Activated CD4-positive, alpha-beta T cell treated with anti-CD3 and anti-CD28 coated beads, Interleukin-2, amount 10 ng/mL, durations not matched to agents 7 days and 5 days (primary cell): ENCODE data around the gene TANC1. TPM values are rescaled to one million over a fixed set of nuclear protein-coding genes. Genes with fewer than 3 reads are reported as not detected.

Source experiments
- CTCF ChIA-PET: fragments of 350-600 bp; sonication (Branson Sonifier 250); formaldehyde crosslinking; loops from one replicate; lab custom pipeline; 2021; ENCODE audit warnings: antibody characterized with exemption; lab: Charles Lee
- POLR2A ChIA-PET: fragments of 350-600 bp; sonication (Branson Sonifier 250); formaldehyde crosslinking; loops from one replicate; lab custom pipeline; 2021; ENCODE audit warnings: antibody characterized with exemption; lab: Charles Lee
- DNase-seq: peaks from one replicate; pipeline ENCODE4 v3.0.0-alpha.2; 2020
- H3K27ac Mint-ChIP-seq: one replicate; pipeline ENCODE4 v1.8.0; 2021; ENCODE audit warnings: mild to moderate bottlenecking, moderate library complexity, mixed read lengths
- H3K27me3 Mint-ChIP-seq: one replicate; pipeline ENCODE4 v1.8.0; 2021; ENCODE audit warnings: mixed read lengths
- H3K36me3 Mint-ChIP-seq: one replicate; pipeline ENCODE4 v1.8.0; 2021; ENCODE audit warnings: low read depth, mixed read lengths
- H3K4me1 Mint-ChIP-seq: one replicate; pipeline ENCODE4 v1.8.0; 2021; ENCODE audit warnings: mixed read lengths
- H3K4me3 Mint-ChIP-seq: one replicate; pipeline ENCODE4 v1.8.0; 2021; ENCODE audit warnings: mild to moderate bottlenecking, moderate library complexity, mixed read lengths
- H3K9me3 Mint-ChIP-seq: one replicate; pipeline ENCODE4 v1.8.0; 2021; ENCODE audit warnings: mixed read lengths
- total RNA-seq, 2 experiments: library from RNA; stranded (reverse); gene quantifications; one replicate each; pipeline ENCODE4 v1.2.3, GENCODE V29; 2021

Gene TANC1
- total RNA-seq, 2 experiments from 2014 or later = 0.32 to 0.52 TPM

GRCh38 chr2:159144776-159145614 lies 176.6 kb downstream of the TANC1 start:
- no peak for DNase-seq
- no peak overlapping the region for H3K27ac Mint-ChIP-seq
- POLR2A ChIA-PET = no interaction called here
- H3K36me3 Mint-ChIP-seq = no peaks in the 10 kb centered on the region
- H3K9me3 Mint-ChIP-seq = no peaks in the 10 kb centered on the region
- no peak overlapping the region for H3K4me3 Mint-ChIP-seq
- peaks cover 17% of the 10 kb centered on the region for H3K4me1 Mint-ChIP-seq
- H3K27me3 Mint-ChIP-seq = no peaks in the 10 kb centered on the region
- CTCF ChIA-PET = no interaction called here

- H3K27me3 Mint-ChIP-seq = no peaks in the 10 kb centered on the region
- H3K27ac Mint-ChIP-seq = no peak overlapping the region
- H3K9me3 Mint-ChIP-seq = no peaks in the 10 kb centered on the region
- H3K4me3 Mint-ChIP-seq = no peak overlapping the region
- H3K36me3 Mint-ChIP-seq = no peaks in the 10 kb centered on the region
- CTCF ChIA-PET = no interaction called here
- POLR2A ChIA-PET = no interaction called here
- no peak for DNase-seq
- peaks cover 18% of the 10 kb centered on the region for H3K4me1 Mint-ChIP-seq
These were observed 177.4 kb downstream of the TANC1 start for GRCh38 chr2:159145745-159146354.

GRCh38 chr2:159146996-159147666 lies 178.7 kb downstream of the TANC1 start:
- Mint-ChIP-seq H3K27ac (peak overlapping the region; percentile 38), H3K27me3 (no peaks in the 10 kb centered on the region), H3K4me1 (peaks cover 23% of the 10 kb centered on the region), H3K9me3 (no peaks in the 10 kb centered on the region), H3K36me3 (no peaks in the 10 kb centered on the region), H3K4me3 (no peak overlapping the region)
- ChIA-PET CTCF (interaction anchor here (1.3 kb wide), 1 partner anchor 14 kb away, joined by 4 read pairs; no protein-coding TSS in a partner anchor), POLR2A (no interaction called here)
- no peak for DNase-seq

- CTCF ChIA-PET = interaction anchor here (1.3 kb wide), 1 partner anchor 14 kb away, joined by 4 read pairs; no protein-coding TSS in a partner anchor
- Mint-ChIP-seq H3K9me3 (no peaks in the 10 kb centered on the region), H3K27me3 (no peaks in the 10 kb centered on the region), H3K4me3 (no peak overlapping the region), H3K36me3 (no peaks in the 10 kb centered on the region), H3K4me1 (peaks cover 24% of the 10 kb centered on the region), H3K27ac (peak overlapping the region; percentile 38)
- DNase-seq = no peak
- POLR2A ChIA-PET = no interaction called here
These were observed 179.2 kb downstream of the TANC1 start for GRCh38 chr2:159147690-159148089.

- no peaks in the 10 kb centered on the region for H3K36me3 Mint-ChIP-seq
- H3K4me1 Mint-ChIP-seq = peaks cover 36% of the 10 kb centered on the region
- no peaks in the 10 kb centered on the region for H3K9me3 Mint-ChIP-seq
- no peak for DNase-seq
- H3K27ac Mint-ChIP-seq = no peak overlapping the region
- ChIA-PET POLR2A (no interaction called here), CTCF (no interaction called here)
- no peaks in the 10 kb centered on the region for H3K27me3 Mint-ChIP-seq
- H3K4me3 Mint-ChIP-seq = no peak overlapping the region
These were observed 180.5 kb downstream of the TANC1 start for GRCh38 chr2:159148901-159149300.

- Mint-ChIP-seq H3K9me3 (no peaks in the 10 kb centered on the region), H3K27me3 (no peaks in the 10 kb centered on the region), H3K4me1 (peaks cover 38% of the 10 kb centered on the region), H3K27ac (no peak overlapping the region), H3K36me3 (no peaks in the 10 kb centered on the region), H3K4me3 (no peak overlapping the region)
- no peak for DNase-seq
- ChIA-PET POLR2A (no interaction called here), CTCF (interaction anchor here (0.6 kb wide), 1 partner anchor 646 kb away, joined by 3 read pairs; no protein-coding TSS in a partner anchor)
These were observed 181.3 kb downstream of the TANC1 start for GRCh38 chr2:159149747-159150146.

- POLR2A ChIA-PET = interaction anchor here (0.7 kb wide), 1 partner anchor 10 kb away, joined by 10 read pairs; no protein-coding TSS in a partner anchor
- Mint-ChIP-seq H3K36me3 (no peaks in the 10 kb centered on the region), H3K27me3 (no peaks in the 10 kb centered on the region), H3K4me1 (peaks cover 34% of the 10 kb centered on the region), H3K9me3 (no peaks in the 10 kb centered on the region), H3K27ac (no peak overlapping the region), H3K4me3 (no peak overlapping the region)
- no peak for DNase-seq
- CTCF ChIA-PET = interaction anchor here (0.6 kb wide), 2 partner anchors 18 to 645 kb away, joined by 3 to 4 read pairs; no protein-coding TSS in a partner anchor
These were observed 181.9 kb downstream of the TANC1 start for GRCh38 chr2:159150280-159150746.

- ChIA-PET POLR2A (no interaction called here), CTCF (interaction anchor here (1.2 kb wide), 1 partner anchor 26 kb away, joined by 3 read pairs; no protein-coding TSS in a partner anchor)
- no peaks in the 10 kb centered on the region for H3K27me3 Mint-ChIP-seq
- DNase-seq = no peak
- H3K9me3 Mint-ChIP-seq = no peaks in the 10 kb centered on the region
- H3K36me3 Mint-ChIP-seq = no peaks in the 10 kb centered on the region
- no peak overlapping the region for H3K27ac Mint-ChIP-seq
- peaks cover 34% of the 10 kb centered on the region for H3K4me1 Mint-ChIP-seq
- no peak overlapping the region for H3K4me3 Mint-ChIP-seq
These were observed 183.0 kb downstream of the TANC1 start for GRCh38 chr2:159151198-159152127.

- DNase-seq = no peak
- Mint-ChIP-seq H3K4me1 (peaks cover 33% of the 10 kb centered on the region), H3K27me3 (no peaks in the 10 kb centered on the region), H3K36me3 (no peaks in the 10 kb centered on the region), H3K27ac (no peak overlapping the region), H3K4me3 (no peak overlapping the region), H3K9me3 (no peaks in the 10 kb centered on the region)
- ChIA-PET CTCF (interaction anchor here (1.2 kb wide), 1 partner anchor 27 kb away, joined by 3 read pairs; no protein-coding TSS in a partner anchor), POLR2A (no interaction called here)
These were observed 183.8 kb downstream of the TANC1 start for GRCh38 chr2:159152128-159152778.

- CTCF ChIA-PET = interaction anchor here (1.0 kb wide), 1 partner anchor 10 kb away, joined by 3 read pairs; no protein-coding TSS in a partner anchor
- POLR2A ChIA-PET = no interaction called here
- DNase-seq = no peak
- H3K36me3 Mint-ChIP-seq = no peaks in the 10 kb centered on the region
- H3K4me1 Mint-ChIP-seq = peaks cover 30% of the 10 kb centered on the region
- no peaks in the 10 kb centered on the region for H3K9me3 Mint-ChIP-seq
- H3K4me3 Mint-ChIP-seq = no peak overlapping the region
- no peaks in the 10 kb centered on the region for H3K27me3 Mint-ChIP-seq
- H3K27ac Mint-ChIP-seq = no peak overlapping the region
These were observed 184.6 kb downstream of the TANC1 start for GRCh38 chr2:159153063-159153462.

GRCh38 chr2:159153463-159153862 lies 185.0 kb downstream of the TANC1 start:
- Mint-ChIP-seq H3K36me3 (no peaks in the 10 kb centered on the region), H3K27ac (no peak overlapping the region), H3K4me1 (peaks cover 30% of the 10 kb centered on the region), H3K9me3 (no peaks in the 10 kb centered on the region), H3K4me3 (no peak overlapping the region), H3K27me3 (no peaks in the 10 kb centered on the region)
- ChIA-PET CTCF (interaction anchor here (1.0 to 1.1 kb wide), 2 partner anchors 9 to 28 kb away, joined by 3 read pairs; no protein-coding TSS in a partner anchor), POLR2A (no interaction called here)
- DNase-seq = no peak
